ENCODE measurements around the gene CNTNAP2.

DNA sequence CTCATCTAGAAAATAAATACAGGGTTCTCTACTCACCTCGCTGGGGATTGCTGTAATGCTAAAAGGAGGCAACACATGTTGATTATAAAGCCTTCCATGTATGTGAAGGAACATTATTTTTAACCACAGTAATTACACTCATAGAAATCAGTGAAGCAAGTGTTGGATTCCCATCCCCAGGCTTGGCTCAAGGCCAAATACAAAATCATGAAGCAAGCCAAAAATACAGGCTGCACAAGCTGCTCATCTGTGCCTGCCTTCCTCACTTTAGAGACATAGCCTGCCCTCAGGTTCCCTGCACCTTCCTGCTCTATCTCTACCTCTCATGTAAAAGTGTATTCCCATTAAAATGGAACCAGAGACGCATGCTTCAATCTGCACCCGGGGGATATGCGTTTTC is 1396.8 kb downstream of the CNTNAP2 start:
- TF ChIP-seq GATA3 (IDR thresholded peaks at IDR 0.05; ENCODE audit: low read depth, low read length), result no peak
- no peak for TF ChIP-seq GATA2 (IDR thresholded peaks at IDR 0.05; ENCODE audit: low read depth, low read length)
